Activated CD8-positive, alpha-beta memory T cell treated with anti-CD3 and anti-CD28 coated beads, Interleukin-2, amount 50 U/mL, for 24 hours (primary cell): ENCODE data around the gene TMEM233.

Experiments used
- DNase-seq: peaks from one replicate; pipeline ENCODE4 v3.0.0-alpha.2; 2020; ENCODE audit errors: extremely low read depth

Gene TMEM233

GRCh38 chr12:119681728-119682638 is 88.4 kb downstream of the TMEM233 start:
- no peak for DNase-seq

- DNase-seq = no peak
These were observed 89.2 kb downstream of the TMEM233 start for GRCh38 chr12:119682639-119683252.

GRCh38 chr12:119683413-119683812 is 89.8 kb downstream of the TMEM233 start:
- no peak for DNase-seq

- no peak for DNase-seq
These were observed 90.2 kb downstream of the TMEM233 start for GRCh38 chr12:119683816-119684215.

- no peak for DNase-seq
These were observed 91.3 kb downstream of the TMEM233 start for GRCh38 chr12:119684711-119685369.

GRCh38 chr12:119685375-119685774 is 91.8 kb downstream of the TMEM233 start:
- no peak for DNase-seq

GRCh38 chr12:119686355-119686754 is 92.8 kb downstream of the TMEM233 start:
- no peak for DNase-seq

GRCh38 chr12:119686776-119687175 is 93.2 kb downstream of the TMEM233 start:
- DNase-seq = no peak

- DNase-seq = no peak
These were observed 93.8 kb downstream of the TMEM233 start for GRCh38 chr12:119687406-119687805.

- DNase-seq = no peak
These were observed 94.3 kb downstream of the TMEM233 start for GRCh38 chr12:119687879-119688278.

GRCh38 chr12:119689935-119690500 is 96.4 kb downstream of the TMEM233 start:
- DNase-seq = no peak

GRCh38 chr12:119691202-119691810 is 97.7 kb downstream of the TMEM233 start:
- no peak for DNase-seq

- no peak for DNase-seq
These were observed 98.8 kb downstream of the TMEM233 start for GRCh38 chr12:119692410-119692809.
